Upper lobe of left lung (tissue), 4 donors: Measurements from ENCODE around the gene TSSK3.

Experiments
- CTCF ChIP-seq, 6 experiments: fragments of 450-650 bp in 4 of 6; fragments of 200-600 bp in 2 of 6; sonication (generic) in 2 of 6; IDR thresholded peaks; one replicate each; pipeline ENCODE4 v1.5.1; 2016 to 2019; ENCODE audit warnings: antibody characterized with exemption in 6 of 6
- EP300 ChIP-seq, 4 donors: sonication (generic); formaldehyde crosslinking; IDR thresholded peaks; one replicate each; pipeline ENCODE4 v1.5.1; 2017; ENCODE audit warnings: antibody characterized with exemption in 4 of 4, control low read depth in 2 of 4
- POLR2A ChIP-seq, 4 donors: fragments of 450-650 bp; IDR thresholded peaks; one replicate each; pipeline ENCODE4 v1.5.1; 2016 to 2017; ENCODE audit warnings: antibody characterized with exemption in 4 of 4, mild to moderate bottlenecking in 2 of 4
- POLR2AphosphoS5 ChIP-seq, 2 donors: sonication (generic); formaldehyde crosslinking; IDR thresholded peaks; one replicate each; pipeline ENCODE4 v1.5.1; 2017; ENCODE audit warnings: antibody characterized with exemption in 2 of 2

- TF ChIP-seq CTCF (IDR thresholded peaks at IDR 0.05), result no peak
- TF ChIP-seq POLR2A (IDR thresholded peaks at IDR 0.05), result no peak
- no peak for TF ChIP-seq POLR2AphosphoS5 (IDR thresholded peaks at IDR 0.05)
- no peak for TF ChIP-seq EP300 (IDR thresholded peaks at IDR 0.05)
Measured at GRCh38 chr1:32318127-32318869, 44.0 kb upstream of the TSSK3 start.
